Fibroblast of lung (primary cell): Measurements from ENCODE around the gene KIF6. TPM values are rescaled to one million over a fixed set of nuclear protein-coding genes. Genes with fewer than 3 reads are reported as not detected.

ENCODE experiments used
- DNase-seq, 2 donors: peaks; one replicate each; pipeline versions ENCODE4 v3.0.0 to v3.0.0-alpha.2; 2010; ENCODE audit warnings: low read depth in 2 of 2
- H2AFZ ChIP-seq: 2 replicates; pipeline ENCODE4 v1.5.1; 2012; ENCODE audit warnings: low read length, control low read depth, inconsistent platforms
- H3K27ac ChIP-seq: 2 replicates; pipeline ENCODE4 v1.5.1; 2011; ENCODE audit warnings: low read length, control low read depth; ENCODE audit not compliant: insufficient read depth
- H3K27me3 ChIP-seq: 2 replicates; pipeline ENCODE4 v1.5.1; 2011; ENCODE audit warnings: mild to moderate bottlenecking, low read length; ENCODE audit not compliant: control insufficient read depth, insufficient read depth
- H3K36me3 ChIP-seq: 2 replicates; pipeline ENCODE4 v1.5.1; 2011; ENCODE audit warnings: low read length; ENCODE audit not compliant: control insufficient read depth, insufficient read depth
- H3K4me1 ChIP-seq: 2 replicates; pipeline ENCODE4 v1.5.1; 2011; ENCODE audit warnings: low read length; ENCODE audit not compliant: control insufficient read depth, insufficient read depth; ENCODE audit errors: extremely low read depth
- H3K4me2 ChIP-seq: 2 replicates; pipeline ENCODE4 v1.5.1; 2011; ENCODE audit warnings: low read length, control low read depth; ENCODE audit not compliant: insufficient read depth; ENCODE audit errors: extremely low read depth
- H3K4me3 ChIP-seq, 4 experiments: fragments of 200-600 bp in 1 of 4; sonication (generic) in 1 of 4; replicated peaks in 1 of 4; 2 replicates each; pipeline ENCODE4 v1.5.1; 2011 to 2016; ENCODE audit warnings: low read length in 4 of 4, low read depth in 3 of 4, mild to moderate bottlenecking in 3 of 4, control low read depth in 2 of 4, inconsistent platforms in 1 of 4, mixed read lengths in 1 of 4; ENCODE audit not compliant: insufficient read depth in 1 of 4; ENCODE audit errors: control extremely low read depth in 1 of 4
- H3K79me2 ChIP-seq: 2 replicates; pipeline ENCODE4 v1.5.1; 2012; ENCODE audit warnings: mild to moderate bottlenecking, low read length, inconsistent platforms; ENCODE audit not compliant: control insufficient read depth, insufficient read depth
- H3K9ac ChIP-seq: 2 replicates; pipeline ENCODE4 v1.5.1; 2011; ENCODE audit warnings: mild to moderate bottlenecking, low read length, control low read depth; ENCODE audit not compliant: insufficient read depth
- H3K9me3 ChIP-seq: 2 replicates; pipeline ENCODE4 v1.5.1; 2012; ENCODE audit warnings: low read depth, low read length; ENCODE audit not compliant: control insufficient read depth, insufficient read depth
- H4K20me1 ChIP-seq: 2 replicates; pipeline ENCODE4 v1.5.1; 2011; ENCODE audit warnings: low read length; ENCODE audit not compliant: control insufficient read depth, insufficient read depth; ENCODE audit errors: extremely low read depth
- CTCF ChIP-seq, 2 donors: IDR thresholded peaks in 1 of 2; conservative IDR thresholded peaks in 1 of 2; 1 replicate in 1 of 2; 2 replicates in 1 of 2; pipeline ENCODE4 v1.5.1; 2011 to 2012; ENCODE audit warnings: low read length in 2 of 2, control low read depth in 1 of 2, inconsistent platforms in 1 of 2, low read depth in 1 of 2, mild to moderate bottlenecking in 1 of 2
- EZH2 ChIP-seq: IDR thresholded peaks from 2 replicates; pipeline ENCODE4 v1.5.1; 2012; ENCODE audit warnings: low read length, control low read depth, mild to moderate bottlenecking; ENCODE audit errors: missing control alignments
- polyA plus RNA-seq, 2 donors: library from polyadenylated mRNA; depleted of rRNA in 1 of 2; stranded (reverse) in 1 of 2; unstranded in 1 of 2; fragments of >200 nt; gene quantifications; 2 replicates each; pipeline ENCODE4 v1.2.1, GENCODE V29; 2011 to 2012; ENCODE audit warnings: missing spikeins in 1 of 2
- total RNA-seq: library from RNA; depleted of rRNA; stranded (reverse); fragments of >200 nt; gene quantifications from 2 replicates; pipeline ENCODE4 v1.2.1, GENCODE V29; 2014

The KIF6 gene
- total and polyA plus RNA-seq, 2 donors (not counting 1 experiment from before 2014, with no cell fraction given): 0.24 to 0.83 TPM

- no peak overlapping the region for H2AFZ ChIP-seq
- DNase-seq: no peak
- H3K79me2 ChIP-seq: no peaks in the 10 kb centered on the region
- no peaks in the 10 kb centered on the region for H3K4me1 ChIP-seq
- no peaks in the 10 kb centered on the region for H3K36me3 ChIP-seq
- H3K27me3 ChIP-seq: no peaks in the 10 kb centered on the region
- H4K20me1 ChIP-seq: no peaks in the 10 kb centered on the region
- no peak overlapping the region for H3K9ac ChIP-seq
- no peaks in the 10 kb centered on the region for H3K9me3 ChIP-seq
- TF ChIP-seq CTCF (conservative IDR thresholded peaks at IDR 0.05 in 1 of 2, IDR thresholded peaks at IDR 0.05 in 1 of 2; ENCODE audit: low read depth in 1 of 2, low read length in 2 of 2): no peak
- TF ChIP-seq EZH2: no peak
- no peak overlapping the region for H3K4me2 ChIP-seq
- no peak overlapping the region for H3K27ac ChIP-seq
- H3K4me3 ChIP-seq: no peak overlapping the region
Measured at GRCh38 chr6:39409889-39410288, 315.3 kb downstream of the KIF6 start.

DNA sequence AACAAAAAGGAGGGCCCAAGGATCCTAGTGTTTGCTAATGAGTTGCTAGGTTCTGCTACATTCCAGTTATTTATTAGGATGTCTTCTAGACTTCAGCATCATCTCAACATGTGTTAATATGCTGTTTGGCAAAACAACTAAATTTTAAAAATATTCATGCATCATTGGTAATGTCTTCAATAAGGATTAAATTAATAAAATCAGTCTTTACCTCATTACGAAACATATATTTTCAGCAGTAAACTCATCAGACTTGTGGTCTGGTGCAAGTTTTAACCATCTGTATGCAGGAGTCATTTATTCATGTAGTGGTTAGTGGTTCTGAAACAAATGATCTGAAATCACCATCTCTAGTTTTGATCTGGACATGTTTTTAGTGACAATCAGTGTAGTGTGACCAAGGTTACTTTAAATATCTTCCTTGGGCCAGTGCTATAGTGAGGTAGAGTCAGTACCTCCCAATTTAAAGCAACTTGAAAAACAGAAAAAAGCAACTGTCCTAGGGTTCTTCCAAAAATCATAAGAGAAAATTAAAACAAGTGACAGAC, 317.7 kb downstream of the KIF6 start:
- TF ChIP-seq EZH2: no peak
- TF ChIP-seq CTCF (conservative IDR thresholded peaks at IDR 0.05 in 1 of 2, IDR thresholded peaks at IDR 0.05 in 1 of 2; ENCODE audit: low read depth in 1 of 2, low read length in 2 of 2): no peak
- H3K27ac ChIP-seq: no peak overlapping the region
- H4K20me1 ChIP-seq: no peaks in the 10 kb centered on the region
- H3K79me2 ChIP-seq: no peaks in the 10 kb centered on the region
- H3K27me3 ChIP-seq: no peaks in the 10 kb centered on the region
- H3K4me1 ChIP-seq: no peaks in the 10 kb centered on the region
- no peak overlapping the region for H3K4me3 ChIP-seq
- H2AFZ ChIP-seq: no peak overlapping the region
- H3K4me2 ChIP-seq: no peak overlapping the region
- no peaks in the 10 kb centered on the region for H3K9me3 ChIP-seq
- H3K9ac ChIP-seq: no peak overlapping the region
- no peaks in the 10 kb centered on the region for H3K36me3 ChIP-seq
- DNase-seq: no peak

GRCh38 chr6:39404312-39404711, 320.9 kb downstream of the KIF6 start:
- TF ChIP-seq CTCF (conservative IDR thresholded peaks at IDR 0.05 in 1 of 2, IDR thresholded peaks at IDR 0.05 in 1 of 2; ENCODE audit: low read depth in 1 of 2, low read length in 2 of 2): no peak
- no peak for TF ChIP-seq EZH2
- no peak overlapping the region for H3K27ac ChIP-seq
- H3K27me3 ChIP-seq: no peaks in the 10 kb centered on the region
- DNase-seq: no peak
- H3K79me2 ChIP-seq: no peaks in the 10 kb centered on the region
- H3K4me1 ChIP-seq: no peaks in the 10 kb centered on the region
- H3K36me3 ChIP-seq: no peaks in the 10 kb centered on the region
- no peak overlapping the region for H3K4me2 ChIP-seq
- H3K9ac ChIP-seq: no peak overlapping the region
- no peaks in the 10 kb centered on the region for H3K9me3 ChIP-seq
- H3K4me3 ChIP-seq: no peak overlapping the region
- no peaks in the 10 kb centered on the region for H4K20me1 ChIP-seq
- no peak overlapping the region for H2AFZ ChIP-seq
